ENCODE data around the gene SCYGR8.

Gene SCYGR8

DNA sequence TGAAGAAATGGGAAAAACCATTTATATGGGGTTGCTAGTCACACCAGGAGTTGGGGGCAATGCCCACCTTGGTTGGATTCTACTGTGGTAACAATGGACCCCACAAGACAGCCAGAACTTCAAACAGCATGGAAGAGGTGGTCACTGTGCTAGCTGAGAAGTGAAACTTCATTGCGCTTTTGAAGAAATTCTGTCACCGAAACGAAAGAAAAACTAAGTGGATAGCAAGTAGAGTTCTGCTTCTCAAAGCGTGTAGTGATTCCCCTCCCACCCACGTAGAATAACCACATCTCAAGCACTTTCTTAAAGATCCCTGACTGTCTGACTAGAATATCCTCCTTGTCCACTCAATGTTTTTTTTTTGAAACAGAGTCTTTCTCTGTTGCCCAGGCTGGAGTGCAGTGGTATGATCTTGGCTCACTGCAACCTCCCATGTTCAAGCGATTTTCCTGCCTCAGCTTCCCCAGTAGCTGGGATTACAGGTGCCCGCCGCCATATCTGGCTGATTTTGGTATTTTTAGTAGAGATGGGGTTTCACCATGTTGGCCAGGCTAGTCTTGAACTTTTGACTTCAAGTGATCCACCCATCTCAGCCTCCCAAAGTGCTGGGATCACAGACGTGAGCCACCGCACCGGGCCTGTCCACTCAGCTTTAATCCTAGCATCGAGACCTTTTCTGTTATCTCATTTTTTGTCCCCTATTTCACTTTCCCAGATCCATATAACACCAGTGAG, 37.9 kb downstream of the SCYGR8 start:
- no peak overlapping the region for H2BK120ac ChIP-seq (ENCODE audit: insufficient read depth, low read length, poor library complexity)
- H3K9ac ChIP-seq (ENCODE audit: low read length) = no peak overlapping the region
- H3K23ac ChIP-seq (ENCODE audit: low read length) = no peak overlapping the region
- H4K91ac ChIP-seq (ENCODE audit: low read depth, low read length) = no peak overlapping the region
- no peak overlapping the region for H2AK5ac ChIP-seq (ENCODE audit: low read length)
- H3K36me3 ChIP-seq (ENCODE audit: control insufficient read depth in 1 of 2, insufficient read depth in 2 of 2, low read length in 2 of 2) = no peaks in the 10 kb centered on the region
- no peak overlapping the region for H2BK5ac ChIP-seq (ENCODE audit: low read depth, low read length, poor library complexity)
- no peaks in the 10 kb centered on the region for H3K79me2 ChIP-seq (ENCODE audit: control insufficient read depth, insufficient read depth, low read length, poor library complexity)
- H2AFZ ChIP-seq (ENCODE audit: insufficient read depth, low read length, poor library complexity) = no peak overlapping the region
- no peak overlapping the region for H2BK12ac ChIP-seq (ENCODE audit: low read length)
- H3K9me3 ChIP-seq (ENCODE audit: insufficient read depth, low read depth, low read length) = no peaks in the 10 kb centered on the region
- H4K12ac ChIP-seq (ENCODE audit: low read depth, low read length) = no peak overlapping the region
- H3K4ac ChIP-seq (ENCODE audit: low read depth, low read length) = no peak overlapping the region
- no peak overlapping the region for H3K4me2 ChIP-seq (ENCODE audit: low read length)
- peaks cover 0 to 5% of the 10 kb centered on the region in 2 experiments for H3K4me1 ChIP-seq (ENCODE audit: control insufficient read depth in 1 of 2, insufficient read depth in 2 of 2, low read length in 2 of 2)
- DNase-seq = no peak
- no CpG with 5 or more reads among the region's 12 CpGs for WGBS (ENCODE audit: extremely low coverage, insufficient coverage, insufficient read length)
- no peak overlapping the region for H4K8ac ChIP-seq (ENCODE audit: low read depth, low read length)
- no peak overlapping the region for H3K27ac ChIP-seq (ENCODE audit: low read depth, low read length)
- H3K18ac ChIP-seq (ENCODE audit: low read length) = no peak overlapping the region
- peaks cover 2% of the 10 kb centered on the region for H3K79me1 ChIP-seq (ENCODE audit: low read length)
- no peak overlapping the region for H3K4me3 ChIP-seq (ENCODE audit: low read depth, low read length)
- no peaks in the 10 kb centered on the region for H3K27me3 ChIP-seq (ENCODE audit: insufficient read depth, low read length)
- H3K14ac ChIP-seq (ENCODE audit: low read length) = no peak overlapping the region

DNA sequence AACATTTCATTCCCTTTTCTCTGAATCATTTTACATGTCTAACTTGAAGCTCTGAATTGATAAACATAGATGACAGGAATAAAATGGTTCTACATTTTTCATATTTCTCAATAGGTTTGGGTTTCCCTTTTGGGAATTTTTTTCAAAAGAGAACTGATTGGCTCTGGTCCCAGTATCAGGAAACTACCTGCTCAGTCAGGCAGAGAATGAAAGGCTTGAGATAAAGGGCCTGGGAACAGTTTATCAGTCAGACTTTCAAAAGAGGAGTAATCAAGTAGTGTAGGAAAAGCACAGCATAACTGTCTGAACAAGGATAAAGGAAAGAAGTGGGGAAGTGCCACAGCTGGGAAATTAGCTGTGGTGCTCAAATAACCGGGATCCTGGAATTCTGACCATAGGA, 39.6 kb downstream of the SCYGR8 start:
- Histone ChIP-seq H3K9me3 (ENCODE audit: insufficient read depth, low read depth, low read length) (no peaks in the 10 kb centered on the region), H3K4me2 (ENCODE audit: low read length) (no peak overlapping the region), H3K9ac (ENCODE audit: low read length) (no peak overlapping the region), H3K4me1 (ENCODE audit: control insufficient read depth in 1 of 2, insufficient read depth in 2 of 2, low read length in 2 of 2) (peaks cover 0 to 5% of the 10 kb centered on the region in 2 experiments), H3K4me3 (ENCODE audit: low read depth, low read length) (no peak overlapping the region), H4K91ac (ENCODE audit: low read depth, low read length) (no peak overlapping the region), H2BK12ac (ENCODE audit: low read length) (no peak overlapping the region), H2AK5ac (ENCODE audit: low read length) (no peak overlapping the region), H4K8ac (ENCODE audit: low read depth, low read length) (no peak overlapping the region), H3K27ac (ENCODE audit: low read depth, low read length) (no peak overlapping the region), H3K18ac (ENCODE audit: low read length) (no peak overlapping the region), H4K12ac (ENCODE audit: low read depth, low read length) (no peak overlapping the region), H2AFZ (ENCODE audit: insufficient read depth, low read length, poor library complexity) (no peak overlapping the region), H3K36me3 (ENCODE audit: control insufficient read depth in 1 of 2, insufficient read depth in 2 of 2, low read length in 2 of 2) (no peaks in the 10 kb centered on the region), H3K27me3 (ENCODE audit: insufficient read depth, low read length) (no peaks in the 10 kb centered on the region), H3K14ac (ENCODE audit: low read length) (no peak overlapping the region), H3K79me1 (ENCODE audit: low read length) (peaks cover 2% of the 10 kb centered on the region), H3K4ac (ENCODE audit: low read depth, low read length) (no peak overlapping the region), H3K23ac (ENCODE audit: low read length) (no peak overlapping the region), H2BK120ac (ENCODE audit: insufficient read depth, low read length, poor library complexity) (no peak overlapping the region), H3K79me2 (ENCODE audit: control insufficient read depth, insufficient read depth, low read length, poor library complexity) (no peaks in the 10 kb centered on the region), H2BK5ac (ENCODE audit: low read depth, low read length, poor library complexity) (no peak overlapping the region)
- WGBS (ENCODE audit: extremely low coverage, insufficient coverage, insufficient read length) = no CpG with 5 or more reads among the region's 1 CpG
- DNase-seq = no peak

DNA sequence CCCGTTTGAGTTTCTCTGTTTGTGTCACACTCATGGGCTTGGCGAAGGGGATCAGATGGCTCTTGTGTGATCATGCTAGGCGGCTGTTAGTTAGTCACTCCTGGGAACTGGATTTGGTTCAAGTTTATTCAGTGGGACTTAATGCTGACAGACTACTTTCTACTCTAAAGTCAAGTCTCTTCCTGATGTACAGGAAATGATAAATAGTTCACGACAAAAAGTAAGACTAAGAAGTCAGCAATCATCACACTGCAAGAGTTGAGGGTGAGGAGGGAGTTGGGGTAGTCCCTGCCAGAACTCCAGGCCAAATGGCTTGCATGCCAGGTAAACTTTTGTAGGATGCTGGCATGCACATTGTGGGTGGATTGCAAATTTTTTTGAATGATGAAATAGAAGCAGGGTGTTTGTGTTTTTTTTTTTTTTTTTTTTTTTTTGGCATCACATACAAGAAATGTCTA, 42.9 kb downstream of the SCYGR8 start:
- Histone ChIP-seq H2BK12ac (ENCODE audit: low read length) (no peak overlapping the region), H3K79me2 (ENCODE audit: control insufficient read depth, insufficient read depth, low read length, poor library complexity) (no peaks in the 10 kb centered on the region), H3K9me3 (ENCODE audit: insufficient read depth, low read depth, low read length) (no peaks in the 10 kb centered on the region), H4K91ac (ENCODE audit: low read depth, low read length) (no peak overlapping the region), H3K4ac (ENCODE audit: low read depth, low read length) (no peak overlapping the region), H3K4me2 (ENCODE audit: low read length) (no peak overlapping the region), H4K12ac (ENCODE audit: low read depth, low read length) (no peak overlapping the region), H2BK120ac (ENCODE audit: insufficient read depth, low read length, poor library complexity) (no peak overlapping the region), H2BK5ac (ENCODE audit: low read depth, low read length, poor library complexity) (no peak overlapping the region), H3K4me1 (ENCODE audit: control insufficient read depth in 1 of 2, insufficient read depth in 2 of 2, low read length in 2 of 2) (peaks cover 0 to 5% of the 10 kb centered on the region in 2 experiments), H3K36me3 (ENCODE audit: control insufficient read depth in 1 of 2, insufficient read depth in 2 of 2, low read length in 2 of 2) (no peaks in the 10 kb centered on the region), H2AK5ac (ENCODE audit: low read length) (no peak overlapping the region), H3K79me1 (ENCODE audit: low read length) (peaks cover 2% of the 10 kb centered on the region), H3K9ac (ENCODE audit: low read length) (no peak overlapping the region), H4K8ac (ENCODE audit: low read depth, low read length) (no peak overlapping the region), H3K14ac (ENCODE audit: low read length) (no peak overlapping the region), H3K18ac (ENCODE audit: low read length) (no peak overlapping the region), H3K27ac (ENCODE audit: low read depth, low read length) (no peak overlapping the region), H2AFZ (ENCODE audit: insufficient read depth, low read length, poor library complexity) (no peak overlapping the region), H3K23ac (ENCODE audit: low read length) (no peak overlapping the region), H3K4me3 (ENCODE audit: low read depth, low read length) (no peak overlapping the region), H3K27me3 (ENCODE audit: insufficient read depth, low read length) (no peaks in the 10 kb centered on the region)
- WGBS (ENCODE audit: extremely low coverage, insufficient coverage, insufficient read length) = no CpG with 5 or more reads among the region's 4 CpGs
- DNase-seq = peak; percentile 11 to 69

DNA sequence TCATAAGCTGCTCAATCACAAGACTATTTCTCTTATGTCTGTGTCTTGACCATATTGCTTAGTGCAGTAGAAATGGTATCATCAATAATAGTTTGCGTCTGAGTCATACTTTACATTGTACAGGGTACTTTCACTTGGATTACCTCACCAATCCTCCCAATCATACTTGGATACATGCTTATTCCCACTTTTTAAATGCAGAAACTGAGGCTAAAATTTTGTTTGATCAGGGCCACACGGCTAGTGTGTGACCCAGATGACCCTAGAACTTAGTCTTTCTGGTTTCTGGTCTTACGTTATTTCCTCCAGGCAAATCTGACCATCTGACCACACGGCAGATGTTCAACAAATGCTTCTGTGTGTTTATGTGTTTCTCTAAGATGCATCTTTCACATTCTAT, 44.1 kb downstream of the SCYGR8 start:
- no peak overlapping the region for H3K23ac ChIP-seq (ENCODE audit: low read length)
- no peak overlapping the region for H4K91ac ChIP-seq (ENCODE audit: low read depth, low read length)
- no peak overlapping the region for H3K14ac ChIP-seq (ENCODE audit: low read length)
- H3K36me3 ChIP-seq (ENCODE audit: control insufficient read depth in 1 of 2, insufficient read depth in 2 of 2, low read length in 2 of 2) = no peaks in the 10 kb centered on the region
- no peak overlapping the region for H4K8ac ChIP-seq (ENCODE audit: low read depth, low read length)
- H3K79me2 ChIP-seq (ENCODE audit: control insufficient read depth, insufficient read depth, low read length, poor library complexity) = no peaks in the 10 kb centered on the region
- H3K27me3 ChIP-seq (ENCODE audit: insufficient read depth, low read length) = no peaks in the 10 kb centered on the region
- H3K4me2 ChIP-seq (ENCODE audit: low read length) = no peak overlapping the region
- DNase-seq = peak in 1 of 2 donors; percentile 58
- H3K9me3 ChIP-seq (ENCODE audit: insufficient read depth, low read depth, low read length) = no peaks in the 10 kb centered on the region
- H3K4me3 ChIP-seq (ENCODE audit: low read depth, low read length) = no peak overlapping the region
- no peak overlapping the region for H2BK5ac ChIP-seq (ENCODE audit: low read depth, low read length, poor library complexity)
- H4K12ac ChIP-seq (ENCODE audit: low read depth, low read length) = no peak overlapping the region
- H2AK5ac ChIP-seq (ENCODE audit: low read length) = no peak overlapping the region
- H2BK120ac ChIP-seq (ENCODE audit: insufficient read depth, low read length, poor library complexity) = no peak overlapping the region
- WGBS (ENCODE audit: extremely low coverage, insufficient coverage, insufficient read length) = no CpG with 5 or more reads among the region's 4 CpGs
- H3K18ac ChIP-seq (ENCODE audit: low read length) = no peak overlapping the region
- no peak overlapping the region for H3K4ac ChIP-seq (ENCODE audit: low read depth, low read length)
- H3K79me1 ChIP-seq (ENCODE audit: low read length) = peaks cover 2% of the 10 kb centered on the region
- no peak overlapping the region for H3K9ac ChIP-seq (ENCODE audit: low read length)
- H2BK12ac ChIP-seq (ENCODE audit: low read length) = no peak overlapping the region
- H3K27ac ChIP-seq (ENCODE audit: low read depth, low read length) = no peak overlapping the region
- no peak overlapping the region for H2AFZ ChIP-seq (ENCODE audit: insufficient read depth, low read length, poor library complexity)
- H3K4me1 ChIP-seq (ENCODE audit: control insufficient read depth in 1 of 2, insufficient read depth in 2 of 2, low read length in 2 of 2) = peaks cover 0 to 5% of the 10 kb centered on the region in 2 experiments

Measured in trophoblast cell (in vitro differentiated cells and primary cell).